Glomerular endothelial cell (primary cell): Measurements from ENCODE around the gene MCU. TPM values are rescaled to one million over a fixed set of nuclear protein-coding genes. Genes with fewer than 3 reads are reported as not detected.

ENCODE experiments used
- DNase-seq: peaks from one replicate; pipeline ENCODE4 v3.0.0-alpha.2; 2011; ENCODE audit warnings: low read depth, low spot score; ENCODE audit errors: extremely low read depth
- total RNA-seq: library from RNA; depleted of rRNA; stranded (reverse); fragments of >200 nt; gene quantifications from 2 replicates; pipeline ENCODE4 v1.2.3, GENCODE V29; 2015

MCU gene
- total RNA-seq, 1 donor from 2014 or later, result 24.6 TPM

GRCh38 chr10:72927485-72927884, 235.5 kb downstream of the MCU start:
- DNase-seq, result no peak

GRCh38 chr10:72928798-72929197, 236.9 kb downstream of the MCU start:
- no peak for DNase-seq

GRCh38 chr10:72930276-72930675, 238.3 kb downstream of the MCU start:
- no peak for DNase-seq

- DNase-seq, result no peak
Measured at GRCh38 chr10:72932259-72933015, 240.5 kb downstream of the MCU start.

GRCh38 chr10:72935361-72935760, 243.4 kb downstream of the MCU start:
- DNase-seq, result no peak

Other genes starting within 250 kb of the MCU start
- 32.7 and 33.3 TPM in 2 replicates for gene MICU1, start 66.1 kb upstream of the MCU start, total RNA-seq
- 0.19 TPM in 1 of 2 replicates, not detected in the other for gene OIT3, start 201.6 kb downstream of the MCU start, total RNA-seq